ENCODE results near the gene SP5. TPM values are rescaled to one million over a fixed set of nuclear protein-coding genes. Genes with fewer than 3 reads are reported as not detected.
"Not testable (repeated sequence)": the region's sequence is repeated elsewhere in the genome, so short reads cannot be mapped to it uniquely, and the experiment has no call there.

Gene SP5
- total RNA-seq, 4 donors from 2014 or later = 0.29 to 0.44 (median 0.39) TPM; not detected in 1

DNA sequence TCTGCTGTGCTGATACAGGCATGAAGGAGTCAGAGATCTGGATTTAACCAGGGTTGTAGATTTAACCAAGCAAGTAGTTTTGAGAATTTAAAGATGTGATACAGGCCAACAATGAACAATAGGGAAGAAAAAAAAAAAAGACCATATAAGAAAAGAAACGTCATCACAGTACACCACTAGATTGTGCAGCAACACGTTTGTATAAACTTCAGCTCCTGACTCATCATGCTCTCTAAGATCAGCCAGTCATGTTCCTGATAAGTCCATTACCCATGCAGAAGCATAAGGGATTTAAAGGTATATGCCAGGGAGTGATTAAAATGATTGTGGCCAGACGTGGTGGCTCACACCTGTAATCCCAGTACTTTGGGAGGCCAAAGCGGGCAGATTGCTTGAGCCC lies 32.8 kb downstream of the SP5 start:
- TF ChIP-seq POLR2A (IDR thresholded peaks at IDR 0.05) (no peak), CTCF (IDR thresholded peaks at IDR 0.05 in 4 of 5, conservative IDR thresholded peaks at IDR 0.05 in 1 of 5) (no peak)
- intact Hi-C loops (cut with DNase I; ENCODE audit: low total_unique reads) = no loop called here

DNA sequence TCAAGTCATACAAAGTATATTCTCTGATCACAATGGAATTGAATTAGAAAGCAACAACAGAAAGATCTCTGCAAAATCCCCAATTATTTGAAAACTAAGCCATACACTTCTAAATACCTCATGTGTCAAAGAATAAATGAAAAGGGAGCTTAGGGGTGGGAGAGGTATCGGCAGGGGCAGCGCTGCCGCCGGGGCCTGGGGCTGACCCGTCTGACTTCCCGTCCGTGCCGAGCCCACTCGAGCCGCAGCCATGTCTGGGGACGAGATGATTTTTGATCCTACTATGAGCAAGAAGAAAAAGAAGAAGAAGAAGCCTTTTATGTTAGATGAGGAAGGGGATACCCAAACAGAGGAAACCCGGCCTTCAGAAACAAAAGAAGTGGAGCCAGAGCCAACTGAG lies 36.4 kb downstream of the SP5 start:
- H3K36me3 ChIP-seq; ATAC-seq; H3K4me1 ChIP-seq; H3K27ac ChIP-seq; H3K27me3 ChIP-seq; intact Hi-C loops (cut with DNase I; ENCODE audit: low total_unique reads); H3K9me3 ChIP-seq; DNase-seq; in situ Hi-C loops (cut with MboI; ENCODE audit: low sequenced_read_pairs in 4 of 4); H3K4me3 ChIP-seq: not testable (repeated sequence)

More for the DNA sequence above, 32.8 kb downstream of the SP5 start:
- H3K27ac ChIP-seq = no peak overlapping the region
- DNase-seq (no peak), ATAC-seq (no peak)
- H3K36me3 ChIP-seq = no peaks in the 10 kb centered on the region
- in situ Hi-C loops (cut with MboI; ENCODE audit: low sequenced_read_pairs in 4 of 4) = no loop called here
- H3K27me3 ChIP-seq = no peaks in the 10 kb centered on the region
- H3K4me3 ChIP-seq = no peak overlapping the region
- no peaks in the 10 kb centered on the region for H3K4me1 ChIP-seq
- H3K9me3 ChIP-seq = no peaks in the 10 kb centered on the region

DNA sequence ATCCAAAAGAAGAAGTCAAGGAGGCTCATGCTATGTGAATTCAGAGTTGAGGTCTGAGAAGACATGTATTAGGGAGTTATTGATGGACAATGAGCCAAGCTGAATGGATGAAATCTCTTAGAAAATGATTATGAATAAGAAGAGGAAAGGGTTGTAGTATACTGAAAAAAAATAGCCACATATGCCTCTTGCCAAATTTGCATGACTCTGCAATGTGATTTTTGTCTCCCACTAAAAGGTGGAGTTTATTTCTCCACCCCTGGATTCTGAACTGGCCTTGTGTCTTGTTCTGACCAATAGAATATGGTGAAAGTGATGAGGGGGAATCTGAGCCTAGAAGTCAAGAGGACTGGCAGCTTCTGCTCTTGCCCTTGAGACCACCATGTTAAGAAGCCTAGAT lies 46.4 kb downstream of the SP5 start:
- H3K36me3 ChIP-seq = no peaks in the 10 kb centered on the region
- TF ChIP-seq POLR2A (IDR thresholded peaks at IDR 0.05) (no peak), CTCF (IDR thresholded peaks at IDR 0.05 in 4 of 5, conservative IDR thresholded peaks at IDR 0.05 in 1 of 5) (no peak)
- no peaks in the 10 kb centered on the region for H3K9me3 ChIP-seq
- in situ Hi-C loops (cut with MboI; ENCODE audit: low sequenced_read_pairs in 4 of 4) (no loop called here), intact Hi-C loops (cut with DNase I; ENCODE audit: low total_unique reads) (no loop called here)
- DNase-seq (no peak), ATAC-seq (no peak)
- H3K27ac ChIP-seq = no peak overlapping the region
- H3K27me3 ChIP-seq = no peaks in the 10 kb centered on the region
- H3K4me3 ChIP-seq = no peak overlapping the region
- no peaks in the 10 kb centered on the region for H3K4me1 ChIP-seq

DNA sequence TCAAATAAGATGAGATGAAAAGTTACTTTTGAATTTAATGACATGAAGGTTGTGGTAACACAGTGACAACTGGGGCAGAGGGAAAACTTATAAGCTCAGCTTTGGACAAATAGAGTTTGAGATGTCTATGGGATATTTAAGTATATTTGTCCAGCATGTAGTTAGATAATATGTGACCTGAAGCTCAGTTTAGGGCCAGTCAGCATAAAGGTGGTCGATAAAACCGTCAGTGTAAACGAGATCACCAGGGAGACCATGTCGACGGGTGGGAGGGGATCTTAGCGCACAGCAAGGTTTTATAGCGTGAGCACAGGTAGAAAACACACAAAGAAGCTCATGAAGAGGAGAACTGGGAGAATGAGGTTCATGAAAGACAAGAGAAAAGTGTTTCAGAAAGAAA lies 47.6 kb downstream of the SP5 start:
- Histone ChIP-seq H3K9me3 (no peaks in the 10 kb centered on the region), H3K4me3 (no peak overlapping the region), H3K4me1 (no peaks in the 10 kb centered on the region), H3K27me3 (no peaks in the 10 kb centered on the region), H3K27ac (no peak overlapping the region), H3K36me3 (no peaks in the 10 kb centered on the region)
- in situ Hi-C loops (cut with MboI; ENCODE audit: low sequenced_read_pairs in 4 of 4) (no loop called here), intact Hi-C loops (cut with DNase I; ENCODE audit: low total_unique reads) (no loop called here)
- DNase-seq (no peak), ATAC-seq (no peak)
- TF ChIP-seq POLR2A (IDR thresholded peaks at IDR 0.05) = no peak
- TF ChIP-seq CTCF (IDR thresholded peaks at IDR 0.05 in 4 of 5, conservative IDR thresholded peaks at IDR 0.05 in 1 of 5) = no peak

GRCh38 chr2:170763232-170763631 lies 48.1 kb downstream of the SP5 start:
- Histone ChIP-seq H3K9me3 (no peaks in the 10 kb centered on the region), H3K4me1 (no peaks in the 10 kb centered on the region), H3K27me3 (no peaks in the 10 kb centered on the region), H3K27ac (no peak overlapping the region), H3K36me3 (no peaks in the 10 kb centered on the region), H3K4me3 (no peak overlapping the region)
- DNase-seq = no peak
- intact Hi-C loops (cut with DNase I; ENCODE audit: low total_unique reads) (no loop called here), in situ Hi-C loops (cut with MboI; ENCODE audit: low sequenced_read_pairs in 4 of 4) (no loop called here)
- TF ChIP-seq CTCF (IDR thresholded peaks at IDR 0.05 in 4 of 5, conservative IDR thresholded peaks at IDR 0.05 in 1 of 5) (no peak), POLR2A (IDR thresholded peaks at IDR 0.05) (no peak)
- ATAC-seq = no peak

Data from gastrocnemius medialis (tissue), 4 donors.